Measurements from ENCODE around the gene CACNA1I. TPM values are rescaled to one million over a fixed set of nuclear protein-coding genes. Genes with fewer than 3 reads are reported as not detected.

CACNA1I gene
- total and polyA plus RNA-seq, 11 donors, result 0.01 to 0.07 (median 0.04) TPM; not detected in 6

DNA sequence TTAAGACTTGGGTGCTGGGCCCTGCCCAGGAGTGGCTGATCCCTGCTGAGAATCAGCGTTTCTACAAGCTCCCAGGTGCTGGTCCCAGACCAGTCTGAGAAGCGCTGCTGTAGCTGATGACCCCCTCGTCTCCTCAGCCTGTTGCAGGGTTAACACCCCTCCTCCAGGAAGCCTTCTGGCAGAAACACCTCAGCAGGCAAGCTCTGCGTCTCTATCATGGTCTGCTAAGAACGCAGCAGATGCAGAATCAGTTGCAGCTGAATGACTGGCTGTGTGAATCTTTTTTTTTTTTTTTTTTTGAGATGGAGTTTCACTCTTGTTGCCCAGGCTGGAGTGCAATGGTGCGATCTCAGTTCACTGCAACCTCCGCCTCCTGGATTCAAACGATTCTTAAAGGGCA is 132.5 kb downstream of the CACNA1I start:
- H3K27me3 ChIP-seq, result peaks cover 0 to 57% (median 7%) of the 10 kb centered on the region in 9 donors
- WGBS, 4 donors, result 49 to 61% (median 58%) methylated on average over 8 of the region's 8 CpGs
- no peaks in the 10 kb centered on the region for H3K9me3 ChIP-seq
- ATAC-seq (no peak), DNase-seq (peak in 1 of 5 donors; percentile 26)
- no peak overlapping the region for H3K27ac ChIP-seq
- intact Hi-C loops (cut with DNase I), result no loop called here
- H3K36me3 ChIP-seq, result no peaks in the 10 kb centered on the region
- TF ChIP-seq, protein P1, sequence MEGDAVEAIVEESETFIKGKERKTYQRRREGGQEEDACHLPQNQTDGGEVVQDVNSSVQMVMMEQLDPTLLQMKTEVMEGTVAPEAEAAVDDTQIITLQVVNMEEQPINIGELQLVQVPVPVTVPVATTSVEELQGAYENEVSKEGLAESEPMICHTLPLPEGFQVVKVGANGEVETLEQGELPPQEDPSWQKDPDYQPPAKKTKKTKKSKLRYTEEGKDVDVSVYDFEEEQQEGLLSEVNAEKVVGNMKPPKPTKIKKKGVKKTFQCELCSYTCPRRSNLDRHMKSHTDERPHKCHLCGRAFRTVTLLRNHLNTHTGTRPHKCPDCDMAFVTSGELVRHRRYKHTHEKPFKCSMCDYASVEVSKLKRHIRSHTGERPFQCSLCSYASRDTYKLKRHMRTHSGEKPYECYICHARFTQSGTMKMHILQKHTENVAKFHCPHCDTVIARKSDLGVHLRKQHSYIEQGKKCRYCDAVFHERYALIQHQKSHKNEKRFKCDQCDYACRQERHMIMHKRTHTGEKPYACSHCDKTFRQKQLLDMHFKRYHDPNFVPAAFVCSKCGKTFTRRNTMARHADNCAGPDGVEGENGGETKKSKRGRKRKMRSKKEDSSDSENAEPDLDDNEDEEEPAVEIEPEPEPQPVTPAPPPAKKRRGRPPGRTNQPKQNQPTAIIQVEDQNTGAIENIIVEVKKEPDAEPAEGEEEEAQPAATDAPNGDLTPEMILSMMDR (IDR thresholded peaks at IDR 0.05), result no peak
- no peak for TF ChIP-seq POLR2A (IDR thresholded peaks at IDR 0.05)
- peaks cover 0 to 6% (median 0%) of the 10 kb centered on the region in 12 donors for H3K4me1 ChIP-seq
- no peak overlapping the region for H3K4me3 ChIP-seq

DNA sequence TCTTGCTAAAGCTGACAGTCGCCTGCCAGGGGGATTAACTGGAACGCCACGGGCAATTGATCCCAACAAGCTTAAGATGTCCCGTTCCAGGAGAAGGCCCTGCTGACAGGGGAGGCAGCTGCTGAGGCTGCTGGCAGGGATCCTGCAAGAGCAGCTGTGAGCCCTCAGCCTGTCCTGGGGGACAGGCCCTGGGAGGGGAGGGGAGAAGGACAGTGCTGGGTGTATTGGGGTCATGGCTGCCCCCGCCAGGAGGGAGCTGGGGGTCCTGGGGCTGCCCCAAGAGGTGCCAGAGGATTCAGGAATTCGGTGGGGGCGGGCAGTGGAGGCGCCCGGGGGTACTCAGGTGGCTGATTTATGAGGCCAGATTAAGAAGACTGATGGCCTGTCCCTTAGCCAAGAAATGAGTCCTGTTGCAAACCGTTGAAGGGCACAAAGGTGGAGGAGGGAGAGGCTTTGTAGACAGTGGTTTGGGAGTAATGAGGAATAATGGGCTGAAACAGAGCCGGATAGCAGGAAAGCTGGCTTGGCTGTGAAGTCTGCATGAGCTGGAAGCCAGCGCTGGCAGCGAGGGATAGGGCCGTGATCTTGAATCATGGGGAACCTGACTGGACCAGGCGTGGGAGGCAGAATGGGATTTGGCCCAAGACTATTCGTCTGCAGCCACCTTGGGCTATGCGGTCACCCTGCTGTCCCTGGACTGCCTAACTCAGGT is 133.5 kb downstream of the CACNA1I start:
- DNase-seq, result peak in 3 of 5 donors; percentile 44 to 67 (median 51)
- WGBS, 4 donors, result 57 to 66% (median 62%) methylated on average over 16 to 17 of the region's 17 CpGs
- peak in 3 of 4 donors; percentile 29 to 69 (median 46) for ATAC-seq

DNA sequence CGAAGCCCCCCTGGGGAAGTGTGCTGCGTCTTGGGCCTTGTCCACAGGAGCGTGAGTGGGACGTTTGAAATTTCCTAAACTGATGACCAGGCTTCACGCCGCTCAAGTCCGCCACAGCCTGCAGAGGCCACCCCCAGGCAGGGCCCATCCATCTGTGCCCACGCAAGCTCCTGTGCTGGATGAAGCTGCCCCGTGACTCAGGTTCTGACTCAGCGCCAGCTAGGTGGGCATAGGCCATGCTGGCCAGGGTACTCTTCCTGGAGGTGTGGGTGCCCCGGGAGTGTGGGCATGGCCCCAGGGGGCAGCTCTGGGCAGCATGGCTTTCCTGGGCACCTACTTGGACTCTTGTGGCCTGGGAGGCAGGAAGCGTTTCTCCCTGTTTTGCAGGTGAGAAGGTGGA is 134.8 kb downstream of the CACNA1I start:
- Histone ChIP-seq H3K36me3 (no peaks in the 10 kb centered on the region), H3K27me3 (peaks cover 0 to 67% (median 2%) of the 10 kb centered on the region in 9 donors), H3K4me3 (no peak overlapping the region), H3K4me1 (peaks cover 0 to 7% (median 0%) of the 10 kb centered on the region in 12 donors), H3K27ac (no peak overlapping the region), H3K9me3 (no peaks in the 10 kb centered on the region)
- intact Hi-C loops (cut with DNase I), result no loop called here
- TF ChIP-seq, protein P1 (IDR thresholded peaks at IDR 0.05), result no peak
- WGBS, 4 donors, result 87 to 95% (median 91%) methylated on average over 7 to 12 of the region's 12 CpGs
- DNase-seq (peak in 1 of 5 donors; percentile 44), ATAC-seq (no peak)

More for the DNA sequence above, 133.5 kb downstream of the CACNA1I start:
- peaks cover 0 to 63% (median 7%) of the 10 kb centered on the region in 9 donors for H3K27me3 ChIP-seq
- H3K36me3 ChIP-seq, result no peaks in the 10 kb centered on the region
- peaks cover 0 to 6% (median 0%) of the 10 kb centered on the region in 12 donors for H3K4me1 ChIP-seq
- TF ChIP-seq, protein P1 (IDR thresholded peaks at IDR 0.05), result no peak
- TF ChIP-seq POLR2A (IDR thresholded peaks at IDR 0.05), result no peak
- no peak overlapping the region for H3K27ac ChIP-seq
- intact Hi-C loops (cut with DNase I), result no loop called here
- no peak overlapping the region for H3K4me3 ChIP-seq
- H3K9me3 ChIP-seq, result no peaks in the 10 kb centered on the region

DNA sequence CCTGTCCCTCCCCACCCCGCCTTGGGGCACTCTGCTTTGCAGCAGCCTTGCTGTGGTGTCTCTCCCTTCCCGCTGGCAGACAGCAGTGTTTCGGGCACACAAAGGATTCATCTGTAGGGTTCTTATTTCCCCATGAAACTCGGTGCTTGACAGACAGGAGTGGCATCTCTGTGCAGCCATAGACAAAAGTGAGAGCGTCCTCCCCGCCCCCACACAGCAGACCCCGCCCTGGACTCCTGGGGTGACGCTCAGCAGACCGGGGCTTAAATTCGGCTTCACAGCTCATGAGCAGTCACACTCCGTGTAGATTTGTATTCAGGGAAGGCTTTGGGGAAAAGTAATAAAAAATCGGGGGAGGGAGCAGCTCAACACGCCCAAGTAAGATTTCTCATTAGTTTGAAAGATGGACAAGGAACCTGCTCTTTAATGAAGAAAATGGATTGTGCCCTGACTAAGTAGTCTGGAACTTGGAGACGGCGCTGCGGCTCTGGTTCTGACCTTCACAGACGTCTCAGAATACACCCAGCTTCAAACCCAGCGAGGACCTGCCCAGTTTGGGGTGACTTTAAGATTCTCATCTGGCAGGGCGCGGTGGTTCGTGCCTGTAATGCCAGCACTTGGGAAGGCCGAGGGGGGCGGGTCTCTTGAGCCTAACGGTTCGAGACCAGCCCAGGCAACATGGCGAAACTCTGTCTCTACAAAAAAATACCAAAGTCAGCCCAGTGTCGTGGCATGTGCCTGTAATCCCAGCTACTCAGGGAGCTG is 136.0 kb downstream of the CACNA1I start:
- ATAC-seq, result no peak
- TF ChIP-seq, protein P1 (IDR thresholded peaks at IDR 0.05), result no peak
- TF ChIP-seq POLR2A (IDR thresholded peaks at IDR 0.05), result no peak
- 74 to 80% (median 76%) methylated on average over 24 to 27 of the region's 27 CpGs for WGBS, 4 donors
- Histone ChIP-seq H3K9me3 (no peaks in the 10 kb centered on the region), H3K36me3 (no peaks in the 10 kb centered on the region), H3K4me3 (no peak overlapping the region), H3K27ac (no peak overlapping the region), H3K4me1 (peaks cover 0 to 15% (median 0%) of the 10 kb centered on the region in 12 donors), H3K27me3 (peaks cover 0 to 64% (median 5%) of the 10 kb centered on the region in 9 donors)
- no peak for DNase-seq
- intact Hi-C loops (cut with DNase I), result no loop called here
